ENCODE measurements around the gene RIPPLY1. TPM values are rescaled to one million over a fixed set of nuclear protein-coding genes. Genes with fewer than 3 reads are reported as not detected.

Gene RIPPLY1
- total and polyA plus RNA-seq, 2 donors from 2014 or later = 0.50 to 6.9 TPM

DNA sequence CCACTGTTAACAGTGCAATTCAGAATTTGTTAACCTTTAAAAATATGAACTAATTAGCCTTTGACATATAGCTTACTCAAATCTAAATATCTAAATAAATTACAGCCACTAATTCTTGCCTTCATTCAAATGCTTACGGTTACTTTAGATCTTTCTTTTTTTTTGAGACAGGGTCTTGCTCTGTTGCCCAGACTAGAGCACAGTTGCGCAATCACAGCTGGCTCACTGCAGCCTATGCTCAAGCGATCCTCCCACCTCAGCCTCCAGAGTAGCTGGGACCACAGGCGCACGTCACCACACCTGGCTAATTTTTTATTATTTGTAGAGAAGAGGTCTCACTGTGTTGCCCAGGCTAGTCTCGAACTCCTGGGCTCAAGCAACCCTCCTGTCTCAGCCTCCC lies 48.1 kb upstream of the RIPPLY1 start:
- no peaks in the 10 kb centered on the region for H3K9me3 ChIP-seq (ENCODE audit: control insufficient read depth in 2 of 3, insufficient read depth in 1 of 3, low read length in 3 of 3)
- no peak overlapping the region for H3K4me3 ChIP-seq (ENCODE audit: low read length in 3 of 3)
- H3K27ac ChIP-seq (ENCODE audit: low read depth in 2 of 2, low read length in 2 of 2) = no peak overlapping the region
- no peaks in the 10 kb centered on the region for H3K27me3 ChIP-seq (ENCODE audit: control insufficient read depth, insufficient read depth, low read length)
- TF ChIP-seq, protein P1, sequence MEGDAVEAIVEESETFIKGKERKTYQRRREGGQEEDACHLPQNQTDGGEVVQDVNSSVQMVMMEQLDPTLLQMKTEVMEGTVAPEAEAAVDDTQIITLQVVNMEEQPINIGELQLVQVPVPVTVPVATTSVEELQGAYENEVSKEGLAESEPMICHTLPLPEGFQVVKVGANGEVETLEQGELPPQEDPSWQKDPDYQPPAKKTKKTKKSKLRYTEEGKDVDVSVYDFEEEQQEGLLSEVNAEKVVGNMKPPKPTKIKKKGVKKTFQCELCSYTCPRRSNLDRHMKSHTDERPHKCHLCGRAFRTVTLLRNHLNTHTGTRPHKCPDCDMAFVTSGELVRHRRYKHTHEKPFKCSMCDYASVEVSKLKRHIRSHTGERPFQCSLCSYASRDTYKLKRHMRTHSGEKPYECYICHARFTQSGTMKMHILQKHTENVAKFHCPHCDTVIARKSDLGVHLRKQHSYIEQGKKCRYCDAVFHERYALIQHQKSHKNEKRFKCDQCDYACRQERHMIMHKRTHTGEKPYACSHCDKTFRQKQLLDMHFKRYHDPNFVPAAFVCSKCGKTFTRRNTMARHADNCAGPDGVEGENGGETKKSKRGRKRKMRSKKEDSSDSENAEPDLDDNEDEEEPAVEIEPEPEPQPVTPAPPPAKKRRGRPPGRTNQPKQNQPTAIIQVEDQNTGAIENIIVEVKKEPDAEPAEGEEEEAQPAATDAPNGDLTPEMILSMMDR (IDR thresholded peaks at IDR 0.05; ENCODE audit: borderline replicate concordance, extremely low read depth, insufficient read depth) = no peak
- peaks cover 0 to 2% (median 0%) of the 10 kb centered on the region in 3 donors for H3K36me3 ChIP-seq (ENCODE audit: control insufficient read depth in 2 of 3, insufficient read depth in 3 of 3, low read length in 3 of 3)
- H3K9ac ChIP-seq (ENCODE audit: low read length in 3 of 3) = no peak overlapping the region
- no peak for FAIRE-seq
- no peak for DNase-seq
- H3K4me1 ChIP-seq (ENCODE audit: control insufficient read depth in 2 of 3, insufficient read depth in 2 of 3, low read depth in 1 of 3, low read length in 3 of 3) = peaks cover 0 to 3% (median 0%) of the 10 kb centered on the region in 3 donors
- intact Hi-C loops (cut with DNase I) = no loop called here

DNA sequence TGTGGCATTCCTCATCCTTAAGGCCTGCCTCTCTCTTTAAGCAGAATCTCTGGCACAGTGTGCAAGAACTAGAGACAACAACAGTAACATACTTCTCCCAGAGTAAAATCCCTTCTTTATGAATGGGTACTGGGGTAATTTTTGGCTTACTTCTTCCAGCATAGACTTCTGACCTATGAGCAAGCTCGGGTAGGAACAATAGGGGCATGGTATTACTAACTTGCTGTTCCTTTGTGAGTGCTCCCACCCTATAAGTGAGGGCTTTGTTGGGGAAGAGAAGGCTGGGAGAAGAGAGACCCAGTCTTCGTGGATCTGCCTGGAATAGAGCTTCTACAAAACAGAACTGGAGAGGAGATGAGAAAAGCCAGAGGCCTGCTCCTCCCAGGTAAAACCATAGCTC lies 47.2 kb upstream of the RIPPLY1 start:
- H3K9me3 ChIP-seq (ENCODE audit: control insufficient read depth in 2 of 3, insufficient read depth in 1 of 3, low read length in 3 of 3) = no peaks in the 10 kb centered on the region
- no peak for DNase-seq
- no peak overlapping the region for H3K27ac ChIP-seq (ENCODE audit: low read depth in 2 of 2, low read length in 2 of 2)
- TF ChIP-seq, protein P1 (IDR thresholded peaks at IDR 0.05; ENCODE audit: borderline replicate concordance, extremely low read depth, insufficient read depth) = no peak
- no peak for FAIRE-seq
- no peak overlapping the region for H3K9ac ChIP-seq (ENCODE audit: low read length in 3 of 3)
- intact Hi-C loops (cut with DNase I) = no loop called here
- peaks cover 0 to 2% (median 0%) of the 10 kb centered on the region in 3 donors for H3K36me3 ChIP-seq (ENCODE audit: control insufficient read depth in 2 of 3, insufficient read depth in 3 of 3, low read length in 3 of 3)
- no peaks in the 10 kb centered on the region for H3K27me3 ChIP-seq (ENCODE audit: control insufficient read depth, insufficient read depth, low read length)
- H3K4me3 ChIP-seq (ENCODE audit: low read length in 3 of 3) = no peak overlapping the region
- peaks cover 0 to 3% (median 0%) of the 10 kb centered on the region in 3 donors for H3K4me1 ChIP-seq (ENCODE audit: control insufficient read depth in 2 of 3, insufficient read depth in 2 of 3, low read depth in 1 of 3, low read length in 3 of 3)

DNA sequence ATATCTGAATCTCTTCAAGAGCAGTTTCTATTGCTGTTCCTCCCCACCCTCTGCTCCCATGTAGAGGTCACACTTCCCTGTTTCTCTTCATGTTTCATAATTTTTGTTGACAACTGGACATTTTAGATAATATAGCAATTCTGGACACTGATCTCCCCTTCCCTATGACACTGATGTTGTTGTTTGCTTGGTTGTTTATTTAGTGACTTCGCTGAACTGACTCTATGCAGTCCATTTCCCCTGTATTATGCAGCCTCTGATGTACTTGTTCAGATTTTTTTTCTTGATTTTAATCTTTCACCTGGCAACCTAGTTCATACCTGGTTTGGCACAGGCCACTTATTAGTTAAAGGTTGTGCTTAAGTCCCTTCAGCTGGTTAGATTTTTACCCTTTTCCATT lies 46.2 kb upstream of the RIPPLY1 start:
- no peak for DNase-seq
- FAIRE-seq = no peak
- Histone ChIP-seq H3K9me3 (ENCODE audit: control insufficient read depth in 2 of 3, insufficient read depth in 1 of 3, low read length in 3 of 3) (no peaks in the 10 kb centered on the region), H3K27me3 (ENCODE audit: control insufficient read depth, insufficient read depth, low read length) (no peaks in the 10 kb centered on the region), H3K27ac (ENCODE audit: low read depth in 2 of 2, low read length in 2 of 2) (no peak overlapping the region), H3K4me1 (ENCODE audit: control insufficient read depth in 2 of 3, insufficient read depth in 2 of 3, low read depth in 1 of 3, low read length in 3 of 3) (peaks cover 0 to 3% (median 0%) of the 10 kb centered on the region in 3 donors), H3K4me3 (ENCODE audit: low read length in 3 of 3) (no peak overlapping the region), H3K9ac (ENCODE audit: low read length in 3 of 3) (no peak overlapping the region), H3K36me3 (ENCODE audit: control insufficient read depth in 2 of 3, insufficient read depth in 3 of 3, low read length in 3 of 3) (peaks cover 0 to 2% (median 0%) of the 10 kb centered on the region in 3 donors)
- intact Hi-C loops (cut with DNase I) = no loop called here
- TF ChIP-seq, protein P1 (IDR thresholded peaks at IDR 0.05; ENCODE audit: borderline replicate concordance, extremely low read depth, insufficient read depth) = no peak

DNA sequence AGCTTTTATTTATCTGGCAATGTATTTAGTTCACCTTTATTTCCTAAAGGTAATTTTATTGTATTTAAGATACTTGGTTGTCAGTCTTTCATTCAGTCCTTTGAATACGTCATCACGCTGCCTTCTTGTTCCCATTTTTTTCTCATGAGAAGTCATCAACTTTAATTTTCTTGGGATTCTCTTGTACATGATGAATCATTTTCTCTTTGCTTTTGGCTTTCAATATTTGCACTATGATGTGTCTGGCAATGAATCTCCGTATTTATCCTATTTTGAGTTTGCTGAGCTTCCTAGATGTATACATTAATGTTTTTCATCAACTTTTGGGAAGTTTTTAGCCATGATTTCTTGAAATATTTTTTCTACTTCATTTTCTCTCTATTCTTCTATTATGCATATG lies 45.5 kb upstream of the RIPPLY1 start:
- DNase-seq = no peak
- Histone ChIP-seq H3K4me3 (ENCODE audit: low read length in 3 of 3) (no peak overlapping the region), H3K4me1 (ENCODE audit: control insufficient read depth in 2 of 3, insufficient read depth in 2 of 3, low read depth in 1 of 3, low read length in 3 of 3) (peaks cover 0 to 3% (median 0%) of the 10 kb centered on the region in 3 donors), H3K9ac (ENCODE audit: low read length in 3 of 3) (no peak overlapping the region), H3K27me3 (ENCODE audit: control insufficient read depth, insufficient read depth, low read length) (no peaks in the 10 kb centered on the region), H3K9me3 (ENCODE audit: control insufficient read depth in 2 of 3, insufficient read depth in 1 of 3, low read length in 3 of 3) (no peaks in the 10 kb centered on the region), H3K27ac (ENCODE audit: low read depth in 2 of 2, low read length in 2 of 2) (no peak overlapping the region), H3K36me3 (ENCODE audit: control insufficient read depth in 2 of 3, insufficient read depth in 3 of 3, low read length in 3 of 3) (peaks cover 0 to 2% (median under 1%) of the 10 kb centered on the region in 3 donors)
- TF ChIP-seq, protein P1 (IDR thresholded peaks at IDR 0.05; ENCODE audit: borderline replicate concordance, extremely low read depth, insufficient read depth) = no peak
- intact Hi-C loops (cut with DNase I) = no loop called here
- no peak for FAIRE-seq
